GM20431 (cell line): Measurements from ENCODE around the gene PPARG.
"Not testable (repeated sequence)": the region's sequence is repeated elsewhere in the genome, so short reads cannot be mapped to it uniquely, and the experiment has no call there.

ENCODE experiments used
- in situ Hi-C: fragments of 300-500 bp; cut with MseI, MboI; formaldehyde crosslinking; loops from one replicate; pipeline ENCODE4 v1.15.0; 2020; ENCODE audit warnings: low sequenced_read_pairs; ENCODE audit not compliant: unreplicated experiment

The PPARG gene

DNA sequence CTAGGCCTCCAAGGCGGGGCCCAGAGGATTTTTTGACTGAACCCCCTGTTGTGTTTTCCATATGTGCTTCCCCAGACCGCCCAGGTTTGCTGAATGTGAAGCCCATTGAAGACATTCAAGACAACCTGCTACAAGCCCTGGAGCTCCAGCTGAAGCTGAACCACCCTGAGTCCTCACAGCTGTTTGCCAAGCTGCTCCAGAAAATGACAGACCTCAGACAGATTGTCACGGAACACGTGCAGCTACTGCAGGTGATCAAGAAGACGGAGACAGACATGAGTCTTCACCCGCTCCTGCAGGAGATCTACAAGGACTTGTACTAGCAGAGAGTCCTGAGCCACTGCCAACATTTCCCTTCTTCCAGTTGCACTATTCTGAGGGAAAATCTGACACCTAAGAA is 145.0 kb downstream of the PPARG start:
- in situ Hi-C loops: no loop called here

DNA sequence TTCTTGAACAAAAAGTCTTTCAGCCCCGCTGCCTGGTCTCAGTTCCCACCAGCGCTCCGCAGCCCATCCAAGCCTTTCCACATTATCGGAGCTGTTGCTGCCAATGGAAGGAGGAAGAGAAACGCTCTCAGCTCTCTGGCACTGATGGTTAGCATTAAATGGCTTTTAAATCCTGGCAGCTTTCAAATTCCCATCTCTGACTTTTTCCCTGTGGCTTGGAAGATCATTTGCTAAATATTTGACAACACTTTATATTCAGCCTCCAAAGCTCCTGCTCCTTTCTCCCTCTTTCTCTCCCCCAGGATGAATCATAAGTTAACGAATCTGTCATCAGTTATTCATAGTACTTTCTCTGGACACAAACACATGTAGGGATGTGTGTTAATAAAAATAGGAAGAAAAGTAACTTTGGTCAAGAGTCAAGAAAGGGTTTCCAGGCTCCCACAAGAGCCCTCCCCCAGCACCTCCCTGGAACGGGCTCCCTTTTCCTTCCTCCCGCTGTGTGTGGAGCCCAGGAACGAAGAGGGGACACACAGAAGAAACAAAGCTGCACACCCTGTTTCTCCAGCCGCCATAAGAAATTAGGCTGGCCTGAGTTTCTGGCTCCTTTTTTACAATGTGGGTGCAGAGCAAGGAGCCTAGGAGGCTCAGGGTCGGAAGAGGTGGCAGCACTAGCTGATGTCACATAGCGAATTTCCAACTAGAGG is 147.8 kb downstream of the PPARG start:
- in situ Hi-C loops: no loop called here

GRCh38 chr3:12437221-12437605 is 148.3 kb downstream of the PPARG start:
- in situ Hi-C loops: no loop called here

DNA sequence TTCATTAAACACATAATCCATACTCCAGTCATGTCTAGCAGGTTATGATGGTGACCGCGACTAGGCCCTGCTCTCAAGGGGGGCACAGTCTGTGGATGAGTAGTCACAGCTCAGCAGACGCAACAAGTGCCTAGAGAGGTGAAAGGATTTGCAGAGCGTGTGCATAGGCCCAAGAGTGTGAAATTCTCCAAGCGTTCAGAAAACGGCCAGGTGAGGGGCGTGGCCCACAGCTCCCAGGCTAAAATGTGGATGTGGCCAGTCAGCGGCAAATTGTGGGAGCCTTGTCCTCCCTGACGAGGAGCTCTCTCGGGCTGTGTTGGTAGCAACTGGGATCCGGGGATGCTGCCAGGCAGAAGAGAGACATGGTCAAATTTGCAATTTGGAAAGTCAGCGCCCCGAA is 149.0 kb downstream of the PPARG start:
- in situ Hi-C loops: no loop called here

GRCh38 chr3:12438318-12438717 is 149.4 kb downstream of the PPARG start:
- in situ Hi-C loops: no loop called here

- in situ Hi-C loops: no loop called here
Observed at GRCh38 chr3:12439161-12439940, 150.5 kb downstream of the PPARG start.

- in situ Hi-C loops: no loop called here
Observed at GRCh38 chr3:12440927-12441714, 152.3 kb downstream of the PPARG start.

GRCh38 chr3:12442654-12443501 is 154.0 kb downstream of the PPARG start:
- in situ Hi-C loops: no loop called here

GRCh38 chr3:12443781-12444522 is 155.1 kb downstream of the PPARG start:
- in situ Hi-C loops: no loop called here

DNA sequence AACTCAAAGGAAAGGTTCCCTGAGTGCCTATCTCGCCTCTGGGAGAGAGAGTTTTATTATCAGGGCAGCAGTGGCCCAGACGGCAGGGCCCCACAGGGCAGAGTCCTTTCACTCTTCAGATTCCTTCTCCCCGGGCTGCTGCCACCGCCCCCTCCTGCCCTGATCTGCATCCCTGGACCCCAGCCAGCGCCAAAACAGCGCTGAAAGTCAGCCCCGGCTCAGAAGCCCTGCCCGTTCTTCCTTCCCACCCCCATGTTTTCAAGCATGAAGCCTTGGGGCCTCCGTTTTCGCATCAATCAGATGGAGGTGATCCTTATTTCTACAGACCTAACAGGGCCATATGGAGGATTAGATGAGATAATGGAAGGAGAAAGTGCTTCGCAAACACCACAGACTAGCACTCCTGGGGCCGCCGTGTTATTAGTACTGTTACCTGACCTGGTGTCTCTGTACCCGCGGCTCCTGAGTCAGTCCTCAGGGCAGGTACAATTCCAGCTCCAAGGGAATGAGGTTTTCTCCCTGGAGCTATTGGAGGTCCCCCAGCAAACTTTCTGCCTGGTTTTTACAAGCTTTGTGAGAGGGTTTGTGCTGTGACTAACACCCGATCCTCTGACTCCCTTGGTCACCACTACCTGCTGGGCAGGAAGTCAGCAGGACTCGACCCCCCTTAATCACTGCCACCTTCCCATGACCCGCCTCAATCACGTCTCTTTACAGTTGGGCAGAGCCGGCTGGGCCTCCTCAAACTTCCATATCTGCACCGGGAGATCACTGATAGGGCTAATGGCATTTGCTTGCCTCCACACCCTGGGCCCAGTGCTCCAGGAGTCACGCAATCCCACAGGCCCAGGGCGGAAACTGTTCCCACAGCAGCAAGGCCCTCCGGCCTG is 156.0 kb downstream of the PPARG start:
- in situ Hi-C loops: no loop called here

GRCh38 chr3:12445523-12446240 is 156.8 kb downstream of the PPARG start:
- in situ Hi-C loops: no loop called here

- in situ Hi-C loops: no loop called here
Observed at GRCh38 chr3:12446298-12446697, 157.4 kb downstream of the PPARG start.

GRCh38 chr3:12447075-12447474 is 158.2 kb downstream of the PPARG start:
- in situ Hi-C loops: no loop called here

GRCh38 chr3:12448404-12449202 is 159.7 kb downstream of the PPARG start:
- in situ Hi-C loops: not testable (repeated sequence)

- in situ Hi-C loops: no loop called here
Observed at GRCh38 chr3:12449889-12450682, 161.2 kb downstream of the PPARG start.

- in situ Hi-C loops: no loop called here
Observed at GRCh38 chr3:12451481-12451880, 162.6 kb downstream of the PPARG start.
